GM12878 (cell line): ENCODE data around the gene TAF4. TPM values are rescaled to one million over a fixed set of nuclear protein-coding genes. Genes with fewer than 3 reads are reported as not detected.

Source experiments
- ATAC-seq: fragments of 200-7000 bp; cut with Tn5 transposase; 3 replicates; pipeline ENCODE4 v1.9.1; 2020; ENCODE audit warnings: mild to moderate bottlenecking, moderate library complexity
- BruUV-seq: library from RNA; stranded (reverse); fragments of 400-500 nt; replicated peaks from 2 replicates; lab custom pipeline; 2021; lab: Mats Ljungman, UMichigan
- CTCF ChIA-PET: fragments of 300-600 bp; sonication (Branson Sonifier 250); formaldehyde crosslinking; extraction: SDS; loops from one replicate; lab custom pipeline; 2021; ENCODE audit warnings: inconsistent platforms; lab: Yijun Ruan, JAX
- POLR2A ChIA-PET: fragments of 350-600 bp; formaldehyde crosslinking; extraction: SDS; loops from one replicate; lab custom pipeline; 2021; ENCODE audit warnings: inconsistent platforms; lab: Charles Lee
- RAD21 ChIA-PET: fragments of 300-600 bp; sonication (Branson Sonifier 250); formaldehyde crosslinking; loops from one replicate; lab custom pipeline; 2023; ENCODE audit warnings: antibody characterized with exemption; ENCODE audit not compliant: unreplicated experiment; lab: Charles Lee
- SMC1A ChIA-PET: fragments of 300-600 bp; sonication (Branson Sonifier 250); formaldehyde crosslinking; loops from one replicate; lab custom pipeline; 2023; ENCODE audit not compliant: unreplicated experiment, uncharacterized antibody; lab: Charles Lee
- DNase-seq: peaks from one replicate; pipeline ENCODE4 v3.0.0-alpha.2; 2011; ENCODE audit warnings: low read depth, low spot score
- FAIRE-seq: peaks from 3 replicates; lab custom pipeline; 2011; peaks lifted over from hg19 to GRCh38; lab: Jason Lieb, UNC
- H2AFZ ChIP-seq: 2 replicates; pipeline ENCODE4 v1.6.0; 2011; ENCODE audit warnings: low read depth, low read length, control low read depth; ENCODE audit not compliant: control insufficient read depth
- H3K27ac ChIP-seq: 2 replicates; pipeline ENCODE4 v1.5.1; 2011; ENCODE audit warnings: control low read depth; ENCODE audit not compliant: control insufficient read depth, insufficient read depth
- H3K27me3 ChIP-seq, 2 experiments: replicated peaks in 1 of 2; 2 replicates each; pipeline versions ENCODE4 v1.6.0 to v1.6.1; 2011; ENCODE audit warnings: low read length in 1 of 2; ENCODE audit not compliant: control insufficient read depth in 2 of 2, insufficient read depth in 2 of 2
- H3K36me3 ChIP-seq, 2 experiments: 2 replicates each; pipeline ENCODE4 v1.5.1; 2011; ENCODE audit warnings: low read length in 1 of 2; ENCODE audit not compliant: control insufficient read depth in 2 of 2, insufficient read depth in 2 of 2
- H3K4me1 ChIP-seq: 2 replicates; pipeline ENCODE4 v1.6.1; 2011; ENCODE audit warnings: mild to moderate bottlenecking, low read length, moderate library complexity, mixed read lengths; ENCODE audit not compliant: control insufficient read depth, insufficient read depth
- H3K4me2 ChIP-seq: 2 replicates; pipeline ENCODE4 v1.6.0; 2011; ENCODE audit warnings: control low read depth; ENCODE audit not compliant: control insufficient read depth, insufficient read depth
- H3K4me3 ChIP-seq: fragments of 200-600 bp; sonication (generic); 2 replicates; pipeline ENCODE4 v1.5.1; 2016
- H3K79me2 ChIP-seq: 2 replicates; pipeline ENCODE4 v1.6.0; 2011; ENCODE audit warnings: low read length; ENCODE audit not compliant: control insufficient read depth, insufficient read depth
- H3K9ac ChIP-seq: 2 replicates; pipeline ENCODE4 v1.8.0; 2011; ENCODE audit warnings: low read length, control low read depth, mixed read lengths; ENCODE audit not compliant: control insufficient read depth, insufficient read depth
- H3K9me3 ChIP-seq: replicated peaks from 3 replicates; pipeline ENCODE4 v1.5.1; 2011; ENCODE audit warnings: mild to moderate bottlenecking, low read length; ENCODE audit not compliant: control insufficient read depth, insufficient read depth
- H4K20me1 ChIP-seq: 2 replicates; pipeline ENCODE4 v1.6.0; 2011; ENCODE audit not compliant: control insufficient read depth, insufficient read depth
- CHD2 ChIP-seq: IDR thresholded peaks from 2 replicates; pipeline ENCODE4 v1.6.1; 2011; ENCODE audit warnings: low read depth, low read length, improper control_type of control experiment, borderline replicate concordance
- E4F1 ChIP-seq: fragments of 450-650 bp; IDR thresholded peaks from 2 replicates; pipeline ENCODE4 v1.6.1; 2018; ENCODE audit warnings: borderline replicate concordance, mild to moderate bottlenecking; ENCODE audit not compliant: partially characterized antibody
- MEF2B ChIP-seq: fragments of 450-650 bp; IDR thresholded peaks from 2 replicates; pipeline ENCODE4 v1.6.1; 2018; ENCODE audit warnings: mild to moderate bottlenecking, moderate library complexity; ENCODE audit not compliant: partially characterized antibody, poor library complexity, severe bottlenecking
- PAX8 ChIP-seq: fragments of 450-650 bp; IDR thresholded peaks from 2 replicates; pipeline ENCODE4 v1.6.1; 2017; ENCODE audit warnings: mild to moderate bottlenecking, moderate library complexity
- YBX1 ChIP-seq: fragments of 450-650 bp; IDR thresholded peaks from 2 replicates; pipeline ENCODE4 v1.6.1; 2016; ENCODE audit warnings: antibody characterized with exemption
- ZSCAN29 ChIP-seq: fragments of 450-650 bp; IDR thresholded peaks from 2 replicates; pipeline ENCODE4 v1.6.1; 2017; ENCODE audit warnings: mild to moderate bottlenecking, moderate library complexity
- WGBS: methylation state at CpG from one replicate; pipeline ENCODE4 v1.1.6; 2016; ENCODE audit warnings: low lambda C conversion rate; ENCODE audit not compliant: insufficient replicate concordance, insufficient coverage; ENCODE audit errors: missing lambda C conversion rate; 5-methylcytosine and 5-hydroxymethylcytosine counted together
- in situ Hi-C: fragments of 300-500 bp; cut with MboI; formaldehyde crosslinking; loops from 9 replicates; pipeline ENCODE4 v1.14.3; 2018; ENCODE audit warnings: mixed read lengths
- intact Hi-C: fragments of 100-400 bp; cut with micrococcal nuclease; formaldehyde crosslinking; loops from one replicate; pipeline ENCODE4 v1.14.2; 2022; ENCODE audit not compliant: unreplicated experiment
- polyA plus RNA-seq, 11 experiments: library from polyadenylated mRNA; depleted of rRNA in 4 of 11; unstranded in 6 of 11; stranded (reverse) in 5 of 11; fragments of >200 nt; fragmentation: Nextera tagmentation in 4 of 11; fragmentation: Illumina TruSeq in 1 of 11; extraction: Ambion mirVana in 4 of 11; extraction: Trizol in 1 of 11; gene quantifications; 1 replicate in 1 of 11; 2 replicates in 10 of 11; pipeline versions ENCODE4 v1.2.1 to v1.2.3, GENCODE V29; 2011 to 2016; ENCODE audit warnings: inconsistent platforms in 2 of 11, missing spikeins in 2 of 11, low read depth in 1 of 11
- total RNA-seq, 4 experiments: library from RNA; depleted of rRNA in 3 of 4; stranded (reverse); fragments of >200 nt in 3 of 4; fragmentation: Illumina TruSeq in 1 of 4; extraction: Trizol in 1 of 4; gene quantifications; 2 replicates each; pipeline versions ENCODE4 v1.2.1 to v1.2.3, GENCODE V29; 2013 to 2021
- TF ChIP-seq, protein P1 (sequence below): fragments of 450-650 bp; formaldehyde crosslinking; IDR thresholded peaks from 2 replicates; pipeline ENCODE4 v1.4.0; 2020; ENCODE audit warnings: mild to moderate bottlenecking, moderate library complexity

Gene TAF4
- total and polyA plus RNA-seq, 10 of the 15 experiments (the other 5 are each of a cell fraction or from before 2014, with no cell fraction given): 0.39 to 16.9 (median 3.4) TPM

GRCh38 chr20:61934716-61935530, 130.8 kb downstream of the TAF4 start:
- no peaks in the 10 kb centered on the region; the same call in 2 of the 3 replicates for H3K9me3 ChIP-seq
- intact Hi-C loops: no loop called here
- H4K20me1 ChIP-seq: no peaks in the 10 kb centered on the region
- ChIA-PET RAD21 (no interaction called here), CTCF (no interaction called here)
- no peak overlapping the region for H3K9ac ChIP-seq
- H3K4me1 ChIP-seq: no peaks in the 10 kb centered on the region
- no peaks in the 10 kb centered on the region for H3K27me3 ChIP-seq
- H3K4me2 ChIP-seq: no peak overlapping the region
- H3K4me3 ChIP-seq: no peak overlapping the region
- FAIRE-seq (no peak), DNase-seq (no peak)
- in situ Hi-C loops: no loop called here
- H3K79me2 ChIP-seq: no peaks in the 10 kb centered on the region
- TF ChIP-seq YBX1 (no peak), MEF2B (no peak), CHD2 (no peak)
- TF ChIP-seq, all 136 proteins: peak for 0
- POLR2A ChIA-PET: no interaction called here
- Histone ChIP-seq H2AFZ (no peak overlapping the region), H3K36me3 (no peaks in the 10 kb centered on the region), H3K27ac (no peak overlapping the region)
- SMC1A ChIA-PET: no interaction called here
- no TSS peak for BruUV-seq
- no peak for ATAC-seq
- WGBS: 55% methylated on average over 24 of the region's 24 CpGs

DNA sequence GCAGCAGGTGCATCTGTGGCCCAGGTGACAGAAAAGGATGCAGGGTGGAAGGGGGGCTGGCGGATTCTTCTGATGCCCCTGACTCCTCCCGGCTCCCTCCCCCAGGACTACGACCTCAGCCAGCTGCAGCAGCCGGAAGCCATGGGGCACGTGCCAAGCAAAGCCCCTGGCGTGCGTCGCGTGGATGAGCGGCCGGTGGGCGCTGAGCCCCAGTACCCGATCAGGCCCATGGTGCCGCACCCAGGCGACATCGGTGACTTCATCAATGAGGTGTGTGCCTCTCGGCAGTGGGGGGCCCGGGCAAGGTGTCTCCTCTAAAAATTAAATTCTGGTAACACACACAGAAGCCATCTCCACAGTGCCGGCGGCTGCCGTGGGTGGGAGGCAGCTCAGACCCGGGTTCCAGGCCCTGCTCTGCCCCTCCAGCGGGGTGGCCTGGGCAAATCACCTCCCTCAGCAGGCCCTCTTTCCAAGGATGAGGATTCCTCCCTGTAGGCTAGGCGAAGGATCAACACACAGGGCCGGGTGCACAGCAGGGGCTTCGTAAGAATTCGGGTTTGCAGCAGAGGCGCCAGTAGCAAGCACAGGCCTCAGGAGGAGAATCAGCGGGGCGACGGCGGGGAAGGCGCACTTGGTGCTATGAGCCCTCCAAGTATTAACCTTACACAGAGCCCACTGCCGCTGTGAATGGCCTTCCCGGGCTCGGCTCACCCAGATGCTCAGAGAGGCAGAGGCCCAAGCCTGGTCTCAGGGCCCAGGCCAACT, 131.5 kb downstream of the TAF4 start:
- no peaks in the 10 kb centered on the region for H3K27me3 ChIP-seq
- no peaks in the 10 kb centered on the region for H4K20me1 ChIP-seq
- RAD21 ChIA-PET: no interaction called here
- FAIRE-seq: no peak
- no peak overlapping the region for H3K27ac ChIP-seq
- no peaks in the 10 kb centered on the region for H3K36me3 ChIP-seq
- in situ Hi-C loops: no loop called here
- no peaks in the 10 kb centered on the region for H3K4me1 ChIP-seq
- no peaks in the 10 kb centered on the region for H3K79me2 ChIP-seq
- no peak for DNase-seq
- no peak overlapping the region for H3K4me3 ChIP-seq
- no peak overlapping the region for H2AFZ ChIP-seq
- SMC1A ChIA-PET: no interaction called here
- no peak overlapping the region for H3K9ac ChIP-seq
- CTCF ChIA-PET: no interaction called here
- POLR2A ChIA-PET: no interaction called here
- 68% methylated on average over 36 of the region's 36 CpGs for WGBS
- H3K4me2 ChIP-seq: no peak overlapping the region
- no peaks in the 10 kb centered on the region; the same call in 2 of the 3 replicates for H3K9me3 ChIP-seq
- intact Hi-C loops: no loop called here
- no peak for ATAC-seq
- BruUV-seq: no TSS peak
- no peak for TF ChIP-seq E4F1
- TF ChIP-seq PAX8: no peak
- TF ChIP-seq, protein P1, sequence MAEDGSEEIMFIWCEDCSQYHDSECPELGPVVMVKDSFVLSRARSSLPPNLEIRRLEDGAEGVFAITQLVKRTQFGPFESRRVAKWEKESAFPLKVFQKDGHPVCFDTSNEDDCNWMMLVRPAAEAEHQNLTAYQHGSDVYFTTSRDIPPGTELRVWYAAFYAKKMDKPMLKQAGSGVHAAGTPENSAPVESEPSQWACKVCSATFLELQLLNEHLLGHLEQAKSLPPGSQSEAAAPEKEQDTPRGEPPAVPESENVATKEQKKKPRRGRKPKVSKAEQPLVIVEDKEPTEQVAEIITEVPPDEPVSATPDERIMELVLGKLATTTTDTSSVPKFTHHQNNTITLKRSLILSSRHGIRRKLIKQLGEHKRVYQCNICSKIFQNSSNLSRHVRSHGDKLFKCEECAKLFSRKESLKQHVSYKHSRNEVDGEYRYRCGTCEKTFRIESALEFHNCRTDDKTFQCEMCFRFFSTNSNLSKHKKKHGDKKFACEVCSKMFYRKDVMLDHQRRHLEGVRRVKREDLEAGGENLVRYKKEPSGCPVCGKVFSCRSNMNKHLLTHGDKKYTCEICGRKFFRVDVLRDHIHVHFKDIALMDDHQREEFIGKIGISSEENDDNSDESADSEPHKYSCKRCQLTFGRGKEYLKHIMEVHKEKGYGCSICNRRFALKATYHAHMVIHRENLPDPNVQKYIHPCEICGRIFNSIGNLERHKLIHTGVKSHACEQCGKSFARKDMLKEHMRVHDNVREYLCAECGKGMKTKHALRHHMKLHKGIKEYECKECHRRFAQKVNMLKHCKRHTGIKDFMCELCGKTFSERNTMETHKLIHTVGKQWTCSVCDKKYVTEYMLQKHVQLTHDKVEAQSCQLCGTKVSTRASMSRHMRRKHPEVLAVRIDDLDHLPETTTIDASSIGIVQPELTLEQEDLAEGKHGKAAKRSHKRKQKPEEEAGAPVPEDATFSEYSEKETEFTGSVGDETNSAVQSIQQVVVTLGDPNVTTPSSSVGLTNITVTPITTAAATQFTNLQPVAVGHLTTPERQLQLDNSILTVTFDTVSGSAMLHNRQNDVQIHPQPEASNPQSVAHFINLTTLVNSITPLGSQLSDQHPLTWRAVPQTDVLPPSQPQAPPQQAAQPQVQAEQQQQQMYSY (CRISPR knock-in tag): no peak
- TF ChIP-seq ZSCAN29: no peak
